K562 (cell line): Measurements from ENCODE around the gene GPR153. TPM values are rescaled to one million over a fixed set of nuclear protein-coding genes. Genes with fewer than 3 reads are reported as not detected.

Experiments
- BDP1 ChIP-seq: IDR thresholded peaks from 3 replicates; pipeline ENCODE4 v1.6.1; 2011; ENCODE audit not compliant: insufficient read length, insufficient read depth
- CUX1 ChIP-seq: fragments of 200-800 bp; sonication (Bioruptor generic); IDR thresholded peaks from 2 replicates; pipeline ENCODE4 v1.6.1; 2016; ENCODE audit warnings: missing genetic modification characterization, missing compliant biosample characterization
- DACH1 ChIP-seq: fragments of 450-650 bp; IDR thresholded peaks from 2 replicates; pipeline ENCODE4 v1.6.1; 2018; ENCODE audit not compliant: partially characterized antibody
- E2F8 ChIP-seq: fragments of 450-650 bp; IDR thresholded peaks from 2 replicates; pipeline ENCODE4 v1.7.1; 2018; ENCODE audit warnings: mild to moderate bottlenecking, low read depth; ENCODE audit not compliant: partially characterized antibody
- FOXP1 ChIP-seq: sonication (generic); formaldehyde crosslinking; IDR thresholded peaks from 2 replicates; pipeline ENCODE4 v1.8.0; 2022; ENCODE audit warnings: mild to moderate bottlenecking, missing genetic modification reagents
- KDM1A ChIP-seq, 2 experiments: fragments of 450-650 bp; IDR thresholded peaks; 2 replicates each; pipeline ENCODE4 v1.6.1; 2016; ENCODE audit warnings: mild to moderate bottlenecking in 2 of 2
- MED1 ChIP-seq: sonication (generic); formaldehyde crosslinking; IDR thresholded peaks from 2 replicates; pipeline ENCODE4 v1.8.1; 2023; ENCODE audit warnings: missing genetic modification reagents, borderline replicate concordance
- MLLT1 ChIP-seq, 2 experiments: fragments of 450-650 bp; IDR thresholded peaks; 2 replicates each; pipeline ENCODE4 v1.6.1; 2016
- NR1H2 ChIP-seq: sonication (generic); formaldehyde crosslinking; IDR thresholded peaks from 2 replicates; pipeline ENCODE4 v1.4.0; 2020; ENCODE audit warnings: mild to moderate bottlenecking, missing genetic modification reagents
- TCF3 ChIP-seq: sonication (generic); formaldehyde crosslinking; IDR thresholded peaks from 2 replicates; pipeline ENCODE4 v1.4.0; 2020; ENCODE audit warnings: mild to moderate bottlenecking, missing genetic modification reagents
- U2AF2 ChIP-seq: fragments of 200-400 bp; formaldehyde crosslinking; optimal IDR thresholded peaks from 2 replicates; pipeline ENCODE3; 2017; ENCODE audit warnings: low read depth, mild to moderate bottlenecking, low read length
- ZFP1 ChIP-seq: fragments of 450-650 bp; formaldehyde crosslinking; IDR thresholded peaks from 2 replicates; pipeline ENCODE4 v1.4.0; 2020; ENCODE audit warnings: mild to moderate bottlenecking, mixed read lengths
- ZNF280A ChIP-seq: fragments of 450-650 bp; IDR thresholded peaks from 2 replicates; pipeline ENCODE4 v1.6.1; 2018; ENCODE audit warnings: mild to moderate bottlenecking, low read depth; ENCODE audit not compliant: partially characterized antibody
- ZNF449 ChIP-seq: fragments of 250-450 bp; sonication (Bioruptor Pico); IDR thresholded peaks from 2 replicates; pipeline ENCODE4 v1.8.0; 2022; ENCODE audit warnings: moderate library complexity, mild to moderate bottlenecking, inconsistent platforms
- polyA plus RNA-seq, 8 experiments: library from polyadenylated mRNA; depleted of rRNA in 4 of 8; stranded (reverse) in 5 of 8; unstranded in 3 of 8; fragments of >200 nt; fragmentation: Nextera tagmentation in 2 of 8; fragmentation: Illumina TruSeq in 1 of 8; extraction: Ambion mirVana in 2 of 8; extraction: Trizol in 1 of 8; gene quantifications; 2 replicates each; pipeline versions ENCODE4 v1.2.1 to v1.2.3, GENCODE V29; 2011 to 2014; ENCODE audit warnings: inconsistent platforms in 1 of 8, missing spikeins in 1 of 8
- total RNA-seq, 7 experiments: library from RNA; depleted of rRNA in 6 of 7; stranded (reverse); fragments of >200 nt in 6 of 7; fragmentation: Illumina TruSeq in 2 of 7; extraction: Trizol in 2 of 7; gene quantifications; 2 replicates each; pipeline versions ENCODE4 v1.2.1 to v1.2.3, GENCODE V29; 2011 to 2021; ENCODE audit warnings: low replicate concordance in 1 of 7

Gene GPR153
- total and polyA plus RNA-seq, 9 of the 15 experiments (the other 6 are each of a cell fraction or from before 2014, with no cell fraction given) = 0.01 to 1.5 (median 0.51) TPM

- no peak for TF ChIP-seq MED1
- TF ChIP-seq TCF3 (CRISPR knock-in tag) = no peak
- no peak for TF ChIP-seq BDP1
- no peak for TF ChIP-seq E2F8
- TF ChIP-seq ZNF449 (CRISPR knock-in tag) = no peak
- TF ChIP-seq ZFP1 = no peak
- TF ChIP-seq MLLT1 (IDR thresholded peaks at IDR 0.05) = no peak; a peak in 1 of 4 replicates
- TF ChIP-seq ZNF280A = no peak
- TF ChIP-seq NR1H2 (CRISPR knock-in tag) = no peak
- no peak for TF ChIP-seq U2AF2
- TF ChIP-seq CUX1 (CRISPR knock-in tag) = no peak
- TF ChIP-seq KDM1A (IDR thresholded peaks at IDR 0.05) = no peak
- TF ChIP-seq DACH1 = no peak
- 0 out of 2 replicates have a peak, but pooled peaks have one; percentile 28 for TF ChIP-seq FOXP1 (CRISPR knock-in tag)
Observed at GRCh38 chr1:6205849-6206519, 54.9 kb downstream of the GPR153 start, which contains the start of gene RNF207 (continued).
